Omental fat pad (tissue), 4 donors: Measurements from ENCODE around the gene OR5B12. TPM values are rescaled to one million over a fixed set of nuclear protein-coding genes. Genes with fewer than 3 reads are reported as not detected.

Source experiments
- ATAC-seq: fragments of 150-250 bp; one replicate; pipeline ENCODE4 v1.9.1; 2016; ENCODE audit warnings: mild to moderate bottlenecking, moderate library complexity; ENCODE audit not compliant: low FRiP score
- DNase-seq: peaks from one replicate; pipeline ENCODE4 v3.0.0-alpha.2; 2019; ENCODE audit warnings: low spot score
- total RNA-seq, 4 donors: library from RNA; depleted of rRNA; stranded (reverse); fragments of >200 nt; gene quantifications; one replicate each; pipeline ENCODE4 v1.1.0, GENCODE V29; 2016
- TF ChIP-seq, protein P1 (sequence below), 3 donors: fragments of 450-650 bp; IDR thresholded peaks; one replicate each; pipeline ENCODE4 v1.5.1; 2016 to 2017; ENCODE audit warnings: antibody characterized with exemption in 3 of 3, mild to moderate bottlenecking in 3 of 3, moderate library complexity in 2 of 3

Gene OR5B12
- total RNA-seq, 4 donors from 2014 or later, result not detected

GRCh38 chr11:58390551-58391063 lies 51.4 kb downstream of the OR5B12 start:
- DNase-seq, result no peak
- ATAC-seq, result no peak
- TF ChIP-seq, protein P1, sequence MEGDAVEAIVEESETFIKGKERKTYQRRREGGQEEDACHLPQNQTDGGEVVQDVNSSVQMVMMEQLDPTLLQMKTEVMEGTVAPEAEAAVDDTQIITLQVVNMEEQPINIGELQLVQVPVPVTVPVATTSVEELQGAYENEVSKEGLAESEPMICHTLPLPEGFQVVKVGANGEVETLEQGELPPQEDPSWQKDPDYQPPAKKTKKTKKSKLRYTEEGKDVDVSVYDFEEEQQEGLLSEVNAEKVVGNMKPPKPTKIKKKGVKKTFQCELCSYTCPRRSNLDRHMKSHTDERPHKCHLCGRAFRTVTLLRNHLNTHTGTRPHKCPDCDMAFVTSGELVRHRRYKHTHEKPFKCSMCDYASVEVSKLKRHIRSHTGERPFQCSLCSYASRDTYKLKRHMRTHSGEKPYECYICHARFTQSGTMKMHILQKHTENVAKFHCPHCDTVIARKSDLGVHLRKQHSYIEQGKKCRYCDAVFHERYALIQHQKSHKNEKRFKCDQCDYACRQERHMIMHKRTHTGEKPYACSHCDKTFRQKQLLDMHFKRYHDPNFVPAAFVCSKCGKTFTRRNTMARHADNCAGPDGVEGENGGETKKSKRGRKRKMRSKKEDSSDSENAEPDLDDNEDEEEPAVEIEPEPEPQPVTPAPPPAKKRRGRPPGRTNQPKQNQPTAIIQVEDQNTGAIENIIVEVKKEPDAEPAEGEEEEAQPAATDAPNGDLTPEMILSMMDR (IDR thresholded peaks at IDR 0.05), result no peak

Other genes starting within 250 kb of the OR5B12 start
- gene OR1S2, start 238.1 kb downstream of the OR5B12 start, total RNA-seq, result not detected
- gene OR1S1, start 229.5 kb downstream of the OR5B12 start, total RNA-seq, result not detected
- gene OR10Q1, start 213.3 kb downstream of the OR5B12 start, total RNA-seq, result not detected
- gene OR10W1, start 174.0 kb downstream of the OR5B12 start, total RNA-seq, result not detected
- not detected for gene OR5B17, start 83.2 kb downstream of the OR5B12 start, total RNA-seq
- gene OR5B3, start 35.4 kb downstream of the OR5B12 start, total RNA-seq, result not detected
- not detected for gene OR5B2, start 14.1 kb downstream of the OR5B12 start, total RNA-seq
- not detected for gene OR5B21, start 65.9 kb upstream of the OR5B12 start, total RNA-seq
- 10 to 100 TPM in 3 of 4 donors, 1 to 10 TPM in 1; 9.8 to 40.7 (median 15.1) TPM for gene LPXN, start 133.6 kb upstream of the OR5B12 start, total RNA-seq
- 10 to 100 TPM; 40.9 to 49.8 (median 46.6) TPM for gene ZFP91, start 136.8 kb upstream of the OR5B12 start, total RNA-seq
- gene CNTF, start 180.4 kb upstream of the OR5B12 start, total RNA-seq, result 1 to 10 TPM; 2.1 to 2.5 (median 2.4) TPM